ENCODE data around the gene GPS1. TPM values are rescaled to one million over a fixed set of nuclear protein-coding genes. Genes with fewer than 3 reads are reported as not detected.

The GPS1 gene
- total and polyA plus RNA-seq, 2 donors from 2014 or later = 99.3 to 149 TPM

DNA sequence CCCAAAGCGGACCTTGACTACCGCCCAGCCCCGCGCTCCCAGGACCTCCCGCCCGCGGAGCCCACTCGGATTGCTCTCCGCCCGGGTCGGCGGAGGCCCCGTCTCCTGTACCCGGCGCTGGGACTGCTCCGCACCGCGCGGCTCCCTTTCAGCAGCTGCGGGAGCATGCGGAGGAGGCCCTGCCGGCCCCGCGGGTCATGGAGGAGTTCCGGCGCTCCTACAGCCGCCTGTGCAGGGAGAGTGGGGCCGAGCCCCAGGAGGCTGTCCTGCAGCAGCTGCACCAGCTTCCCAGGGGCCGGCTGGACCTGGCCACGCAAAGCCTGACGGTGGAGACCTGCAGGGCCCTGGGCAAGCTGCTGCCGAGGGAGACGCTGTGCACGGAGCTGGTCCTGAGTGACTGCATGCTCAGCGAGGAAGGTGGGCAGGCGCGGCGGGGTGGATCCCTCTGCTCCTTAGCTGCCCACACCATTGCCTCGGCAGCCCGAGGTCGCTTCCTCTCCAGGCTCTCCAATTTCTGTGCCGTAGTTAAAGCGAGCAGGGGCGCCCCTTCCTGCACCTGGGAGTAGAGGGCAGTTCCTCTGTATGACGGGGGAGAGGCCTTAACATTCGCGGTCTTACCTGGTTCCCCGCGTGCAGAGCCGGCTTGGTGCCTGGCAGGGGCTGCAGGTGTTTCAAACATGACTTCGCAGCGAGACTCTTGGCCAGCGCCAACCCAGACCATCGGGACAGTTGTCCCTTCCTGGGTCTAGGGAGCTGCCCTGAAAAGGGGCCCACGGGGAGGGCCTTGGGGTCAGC lies 28.1 kb upstream of the GPS1 start:
- peaks cover 0 to 24% (median 6%) of the 10 kb centered on the region in 3 donors for H3K4me1 ChIP-seq (ENCODE audit: control insufficient read depth in 2 of 3, insufficient read depth in 2 of 3, low read depth in 1 of 3, low read length in 3 of 3)
- TF ChIP-seq, protein P1, sequence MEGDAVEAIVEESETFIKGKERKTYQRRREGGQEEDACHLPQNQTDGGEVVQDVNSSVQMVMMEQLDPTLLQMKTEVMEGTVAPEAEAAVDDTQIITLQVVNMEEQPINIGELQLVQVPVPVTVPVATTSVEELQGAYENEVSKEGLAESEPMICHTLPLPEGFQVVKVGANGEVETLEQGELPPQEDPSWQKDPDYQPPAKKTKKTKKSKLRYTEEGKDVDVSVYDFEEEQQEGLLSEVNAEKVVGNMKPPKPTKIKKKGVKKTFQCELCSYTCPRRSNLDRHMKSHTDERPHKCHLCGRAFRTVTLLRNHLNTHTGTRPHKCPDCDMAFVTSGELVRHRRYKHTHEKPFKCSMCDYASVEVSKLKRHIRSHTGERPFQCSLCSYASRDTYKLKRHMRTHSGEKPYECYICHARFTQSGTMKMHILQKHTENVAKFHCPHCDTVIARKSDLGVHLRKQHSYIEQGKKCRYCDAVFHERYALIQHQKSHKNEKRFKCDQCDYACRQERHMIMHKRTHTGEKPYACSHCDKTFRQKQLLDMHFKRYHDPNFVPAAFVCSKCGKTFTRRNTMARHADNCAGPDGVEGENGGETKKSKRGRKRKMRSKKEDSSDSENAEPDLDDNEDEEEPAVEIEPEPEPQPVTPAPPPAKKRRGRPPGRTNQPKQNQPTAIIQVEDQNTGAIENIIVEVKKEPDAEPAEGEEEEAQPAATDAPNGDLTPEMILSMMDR (IDR thresholded peaks at IDR 0.05; ENCODE audit: borderline replicate concordance, extremely low read depth, insufficient read depth) = no peak
- H3K27me3 ChIP-seq (ENCODE audit: control insufficient read depth, insufficient read depth, low read length) = no peaks in the 10 kb centered on the region
- FAIRE-seq (no peak), DNase-seq (peak in 2 of 5 donors; percentile 37 to 82)
- intact Hi-C loops (cut with DNase I) = no loop called here
- H3K9me3 ChIP-seq (ENCODE audit: control insufficient read depth in 2 of 3, insufficient read depth in 1 of 3, low read length in 3 of 3) = no peaks in the 10 kb centered on the region
- peak overlapping the region; percentile 36 to 63 (median 52) for H3K4me3 ChIP-seq (ENCODE audit: low read length in 3 of 3)
- H3K27ac ChIP-seq (ENCODE audit: low read depth in 2 of 2, low read length in 2 of 2) = no peak overlapping the region
- H3K36me3 ChIP-seq (ENCODE audit: control insufficient read depth in 2 of 3, insufficient read depth in 3 of 3, low read length in 3 of 3) = no peaks in the 10 kb centered on the region
- H3K9ac ChIP-seq (ENCODE audit: low read length in 3 of 3) = peak overlapping the region in 1 of 3 donors; percentile 34

DNA sequence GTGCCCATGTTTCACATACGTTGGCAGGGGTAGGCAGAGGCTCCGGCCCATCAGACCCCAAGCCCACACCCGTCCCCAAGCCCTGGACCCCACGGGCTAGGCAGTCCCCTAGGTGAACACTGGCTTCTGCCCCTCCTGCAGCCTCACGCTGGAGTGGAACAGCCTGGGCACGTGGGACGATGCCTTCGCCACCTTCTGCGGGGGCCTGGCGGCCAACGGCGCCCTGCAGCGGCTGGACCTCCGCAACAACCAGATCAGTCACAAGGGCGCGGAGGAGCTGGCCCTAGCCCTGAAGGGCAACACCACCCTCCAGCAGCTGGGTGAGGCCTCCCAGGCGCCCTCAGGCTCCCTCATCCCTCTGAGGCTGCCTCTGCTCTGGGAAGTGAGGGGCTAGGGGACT lies 26.8 kb upstream of the GPS1 start:
- DNase-seq (no peak), FAIRE-seq (no peak)
- H3K4me3 ChIP-seq (ENCODE audit: low read length in 3 of 3) = no peak overlapping the region
- TF ChIP-seq, protein P1 (IDR thresholded peaks at IDR 0.05; ENCODE audit: borderline replicate concordance, extremely low read depth, insufficient read depth) = no peak
- H3K9me3 ChIP-seq (ENCODE audit: control insufficient read depth in 2 of 3, insufficient read depth in 1 of 3, low read length in 3 of 3) = no peaks in the 10 kb centered on the region
- no peaks in the 10 kb centered on the region for H3K36me3 ChIP-seq (ENCODE audit: control insufficient read depth in 2 of 3, insufficient read depth in 3 of 3, low read length in 3 of 3)
- intact Hi-C loops (cut with DNase I) = no loop called here
- peaks cover 0 to 24% (median 6%) of the 10 kb centered on the region in 3 donors for H3K4me1 ChIP-seq (ENCODE audit: control insufficient read depth in 2 of 3, insufficient read depth in 2 of 3, low read depth in 1 of 3, low read length in 3 of 3)
- no peak overlapping the region for H3K27ac ChIP-seq (ENCODE audit: low read depth in 2 of 2, low read length in 2 of 2)
- H3K27me3 ChIP-seq (ENCODE audit: control insufficient read depth, insufficient read depth, low read length) = no peaks in the 10 kb centered on the region
- H3K9ac ChIP-seq (ENCODE audit: low read length in 3 of 3) = no peak overlapping the region

DNA sequence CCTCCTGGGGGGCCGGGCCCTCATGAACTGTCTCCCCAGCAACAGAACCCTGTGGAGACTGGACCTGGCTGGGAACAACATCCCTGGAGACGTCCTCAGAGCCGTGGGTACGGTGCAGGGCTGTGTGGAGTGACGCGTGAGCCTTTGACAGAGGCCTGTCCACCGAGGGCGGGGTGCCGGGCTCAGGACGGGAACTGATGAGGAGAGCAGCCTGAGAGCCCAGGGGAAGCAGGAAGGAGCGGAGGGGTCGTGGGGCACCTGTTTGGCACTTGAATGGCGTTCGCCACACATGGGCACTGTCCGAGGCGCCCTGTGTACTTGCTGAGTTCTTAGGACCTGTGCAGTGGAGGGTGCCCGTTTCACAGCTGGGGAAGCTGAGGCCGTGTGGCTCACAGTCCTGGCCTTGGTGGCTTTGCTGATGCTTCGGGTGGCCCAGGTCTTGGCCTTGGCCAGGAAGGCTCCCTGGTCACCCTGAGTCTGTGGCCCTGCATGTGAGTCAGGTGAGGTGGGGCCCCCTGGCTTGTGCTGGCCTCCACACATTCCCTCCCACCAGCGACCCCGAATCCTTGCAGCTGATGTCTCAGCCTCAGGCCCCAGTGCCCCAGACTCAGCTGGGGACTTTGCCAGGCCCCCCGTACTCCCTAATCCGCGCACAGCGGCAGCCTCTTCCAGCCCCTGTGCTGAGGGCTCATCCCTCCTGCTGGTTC lies 26.1 kb upstream of the GPS1 start:
- no peak for FAIRE-seq

More for the DNA sequence above, 26.1 kb upstream of the GPS1 start:
- no peak overlapping the region for H3K27ac ChIP-seq (ENCODE audit: low read depth in 2 of 2, low read length in 2 of 2)
- DNase-seq = no peak
- no peaks in the 10 kb centered on the region for H3K27me3 ChIP-seq (ENCODE audit: control insufficient read depth, insufficient read depth, low read length)
- peaks cover 0 to 30% (median 6%) of the 10 kb centered on the region in 3 donors for H3K4me1 ChIP-seq (ENCODE audit: control insufficient read depth in 2 of 3, insufficient read depth in 2 of 3, low read depth in 1 of 3, low read length in 3 of 3)
- H3K9me3 ChIP-seq (ENCODE audit: control insufficient read depth in 2 of 3, insufficient read depth in 1 of 3, low read length in 3 of 3) = no peaks in the 10 kb centered on the region
- TF ChIP-seq, protein P1 (IDR thresholded peaks at IDR 0.05; ENCODE audit: borderline replicate concordance, extremely low read depth, insufficient read depth) = no peak
- no peak overlapping the region for H3K4me3 ChIP-seq (ENCODE audit: low read length in 3 of 3)
- no peak overlapping the region for H3K9ac ChIP-seq (ENCODE audit: low read length in 3 of 3)
- intact Hi-C loops (cut with DNase I) = no loop called here
- no peaks in the 10 kb centered on the region for H3K36me3 ChIP-seq (ENCODE audit: control insufficient read depth in 2 of 3, insufficient read depth in 3 of 3, low read length in 3 of 3)

Measured in kidney (tissue), 14 donors.